ENCODE results near the gene GKN1.

The GKN1 gene

DNA sequence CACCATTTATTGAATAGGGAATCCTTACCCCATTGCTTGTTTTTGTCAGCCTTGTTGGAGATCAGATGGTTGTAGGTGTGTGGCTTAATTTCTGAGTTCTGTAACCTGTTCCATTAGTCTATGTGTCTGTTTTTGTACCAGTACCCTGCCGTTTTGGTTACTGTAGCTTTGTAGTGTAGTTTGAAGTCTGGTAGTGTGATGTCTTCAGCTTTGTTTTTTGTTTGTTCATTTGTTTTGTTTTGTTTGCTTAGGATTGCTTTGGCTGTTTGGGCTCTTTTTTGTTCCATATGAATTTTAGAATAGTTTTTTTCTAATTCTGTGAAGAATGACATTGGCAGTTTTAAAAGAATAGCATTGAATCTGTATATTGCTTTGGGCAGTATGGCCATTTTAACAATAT, 34.5 kb upstream of the GKN1 start:
- Histone ChIP-seq H3K4me2 (ENCODE audit: low read length) (no peak overlapping the region), H3K9ac (ENCODE audit: low read length) (no peak overlapping the region), H2AFZ (ENCODE audit: insufficient read depth, low read length, poor library complexity) (no peak overlapping the region), H3K14ac (ENCODE audit: low read length) (no peak overlapping the region), H2BK5ac (ENCODE audit: low read depth, low read length, poor library complexity) (no peak overlapping the region), H2BK120ac (ENCODE audit: insufficient read depth, low read length, poor library complexity) (no peak overlapping the region), H3K23ac (ENCODE audit: low read length) (no peak overlapping the region), H3K79me1 (ENCODE audit: low read length) (peaks cover 2% of the 10 kb centered on the region), H4K8ac (ENCODE audit: low read depth, low read length) (no peak overlapping the region), H3K36me3 (ENCODE audit: control insufficient read depth in 1 of 2, insufficient read depth in 2 of 2, low read length in 2 of 2) (no peaks in the 10 kb centered on the region), H3K27me3 (ENCODE audit: insufficient read depth, low read length) (no peaks in the 10 kb centered on the region), H3K27ac (ENCODE audit: low read depth, low read length) (no peak overlapping the region), H3K79me2 (ENCODE audit: control insufficient read depth, insufficient read depth, low read length, poor library complexity) (no peaks in the 10 kb centered on the region), H3K18ac (ENCODE audit: low read length) (no peak overlapping the region), H4K91ac (ENCODE audit: low read depth, low read length) (no peak overlapping the region), H3K4me3 (ENCODE audit: low read depth, low read length) (no peak overlapping the region), H3K9me3 (ENCODE audit: insufficient read depth, low read depth, low read length) (peaks cover 2% of the 10 kb centered on the region), H2AK5ac (ENCODE audit: low read length) (no peak overlapping the region), H2BK12ac (ENCODE audit: low read length) (no peak overlapping the region), H3K4ac (ENCODE audit: low read depth, low read length) (no peak overlapping the region), H3K4me1 (ENCODE audit: control insufficient read depth in 1 of 2, insufficient read depth in 2 of 2, low read length in 2 of 2) (peaks cover 0 to 5% of the 10 kb centered on the region in 2 experiments), H4K12ac (ENCODE audit: low read depth, low read length) (no peak overlapping the region)
- WGBS (ENCODE audit: extremely low coverage, insufficient coverage, insufficient read length) = no CpG with 5 or more reads among the region's 1 CpG
- DNase-seq = no peak

GRCh38 chr2:68940369-68940768, 34.1 kb upstream of the GKN1 start:
- Histone ChIP-seq H2AFZ (ENCODE audit: insufficient read depth, low read length, poor library complexity) (no peak overlapping the region), H3K4me2 (ENCODE audit: low read length) (no peak overlapping the region), H3K4ac (ENCODE audit: low read depth, low read length) (no peak overlapping the region), H2BK5ac (ENCODE audit: low read depth, low read length, poor library complexity) (no peak overlapping the region), H3K14ac (ENCODE audit: low read length) (no peak overlapping the region), H3K27me3 (ENCODE audit: insufficient read depth, low read length) (no peaks in the 10 kb centered on the region), H4K12ac (ENCODE audit: low read depth, low read length) (no peak overlapping the region), H2BK12ac (ENCODE audit: low read length) (no peak overlapping the region), H2AK5ac (ENCODE audit: low read length) (no peak overlapping the region), H3K79me2 (ENCODE audit: control insufficient read depth, insufficient read depth, low read length, poor library complexity) (no peaks in the 10 kb centered on the region), H2BK120ac (ENCODE audit: insufficient read depth, low read length, poor library complexity) (no peak overlapping the region), H3K4me3 (ENCODE audit: low read depth, low read length) (no peak overlapping the region), H3K9me3 (ENCODE audit: insufficient read depth, low read depth, low read length) (peaks cover 2% of the 10 kb centered on the region), H3K23ac (ENCODE audit: low read length) (no peak overlapping the region), H4K8ac (ENCODE audit: low read depth, low read length) (no peak overlapping the region), H3K36me3 (ENCODE audit: control insufficient read depth in 1 of 2, insufficient read depth in 2 of 2, low read length in 2 of 2) (no peaks in the 10 kb centered on the region), H3K4me1 (ENCODE audit: control insufficient read depth in 1 of 2, insufficient read depth in 2 of 2, low read length in 2 of 2) (peaks cover 0 to 5% of the 10 kb centered on the region in 2 experiments), H3K27ac (ENCODE audit: low read depth, low read length) (no peak overlapping the region), H3K9ac (ENCODE audit: low read length) (no peak overlapping the region), H3K18ac (ENCODE audit: low read length) (no peak overlapping the region), H4K91ac (ENCODE audit: low read depth, low read length) (no peak overlapping the region), H3K79me1 (ENCODE audit: low read length) (peaks cover 2% of the 10 kb centered on the region)
- no peak for DNase-seq
- WGBS (ENCODE audit: extremely low coverage, insufficient coverage, insufficient read length) = no CpG with 5 or more reads among the region's 1 CpG

DNA sequence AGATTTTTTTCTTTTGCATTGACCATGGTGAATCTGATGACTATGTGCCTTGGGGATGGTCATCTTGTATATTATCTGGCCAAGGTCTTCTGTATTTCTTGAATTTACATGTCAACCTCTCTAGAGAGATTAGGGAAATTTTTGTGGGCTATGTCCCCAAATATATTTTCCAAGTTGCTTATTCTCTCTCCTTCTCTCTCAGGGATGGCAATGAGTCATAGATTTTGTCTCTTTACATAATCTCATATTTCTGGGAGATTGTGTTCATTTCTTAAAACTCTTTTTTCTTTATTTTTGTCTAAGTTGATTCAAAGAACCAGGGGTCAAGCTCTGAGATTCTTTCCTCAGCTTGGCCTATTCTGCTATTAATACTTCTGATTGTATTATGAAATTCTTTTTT, 31.6 kb upstream of the GKN1 start:
- no peak overlapping the region for H4K12ac ChIP-seq (ENCODE audit: low read depth, low read length)
- no peak overlapping the region for H3K4ac ChIP-seq (ENCODE audit: low read depth, low read length)
- H3K27me3 ChIP-seq (ENCODE audit: insufficient read depth, low read length) = no peaks in the 10 kb centered on the region
- H3K18ac ChIP-seq (ENCODE audit: low read length) = no peak overlapping the region
- no peak overlapping the region for H2BK120ac ChIP-seq (ENCODE audit: insufficient read depth, low read length, poor library complexity)
- H3K4me3 ChIP-seq (ENCODE audit: low read depth, low read length) = no peak overlapping the region
- no peaks in the 10 kb centered on the region for H3K4me1 ChIP-seq (ENCODE audit: control insufficient read depth in 1 of 2, insufficient read depth in 2 of 2, low read length in 2 of 2)
- H3K79me2 ChIP-seq (ENCODE audit: control insufficient read depth, insufficient read depth, low read length, poor library complexity) = no peaks in the 10 kb centered on the region
- peaks cover 2% of the 10 kb centered on the region for H3K79me1 ChIP-seq (ENCODE audit: low read length)
- no peak overlapping the region for H4K91ac ChIP-seq (ENCODE audit: low read depth, low read length)
- no peak overlapping the region for H2BK12ac ChIP-seq (ENCODE audit: low read length)
- DNase-seq = no peak
- no peak overlapping the region for H2AFZ ChIP-seq (ENCODE audit: insufficient read depth, low read length, poor library complexity)
- no peak overlapping the region for H4K8ac ChIP-seq (ENCODE audit: low read depth, low read length)
- H3K4me2 ChIP-seq (ENCODE audit: low read length) = no peak overlapping the region
- H3K27ac ChIP-seq (ENCODE audit: low read depth, low read length) = no peak overlapping the region
- H3K14ac ChIP-seq (ENCODE audit: low read length) = no peak overlapping the region
- peaks cover 2% of the 10 kb centered on the region for H3K9me3 ChIP-seq (ENCODE audit: insufficient read depth, low read depth, low read length)
- no peak overlapping the region for H3K23ac ChIP-seq (ENCODE audit: low read length)
- no peaks in the 10 kb centered on the region for H3K36me3 ChIP-seq (ENCODE audit: control insufficient read depth in 1 of 2, insufficient read depth in 2 of 2, low read length in 2 of 2)
- no peak overlapping the region for H2BK5ac ChIP-seq (ENCODE audit: low read depth, low read length, poor library complexity)
- no peak overlapping the region for H3K9ac ChIP-seq (ENCODE audit: low read length)
- H2AK5ac ChIP-seq (ENCODE audit: low read length) = no peak overlapping the region

GRCh38 chr2:68943581-68944568, 30.6 kb upstream of the GKN1 start:
- H3K9ac ChIP-seq (ENCODE audit: low read length) = peak overlapping the region; percentile 4
- peak overlapping the region; percentile 30 for H3K14ac ChIP-seq (ENCODE audit: low read length)
- peak overlapping the region; percentile 13 for H3K4me2 ChIP-seq (ENCODE audit: low read length)
- H3K4me3 ChIP-seq (ENCODE audit: low read depth, low read length) = no peak overlapping the region
- H2AFZ ChIP-seq (ENCODE audit: insufficient read depth, low read length, poor library complexity) = peak overlapping the region; percentile 87
- no peak overlapping the region for H3K18ac ChIP-seq (ENCODE audit: low read length)
- no CpG with 5 or more reads among the region's 27 CpGs for WGBS (ENCODE audit: extremely low coverage, insufficient coverage, insufficient read length)
- no peaks in the 10 kb centered on the region for H3K36me3 ChIP-seq (ENCODE audit: control insufficient read depth in 1 of 2, insufficient read depth in 2 of 2, low read length in 2 of 2)
- H2AK5ac ChIP-seq (ENCODE audit: low read length) = no peak overlapping the region
- H3K4me1 ChIP-seq (ENCODE audit: control insufficient read depth in 1 of 2, insufficient read depth in 2 of 2, low read length in 2 of 2) = no peaks in the 10 kb centered on the region
- no peak overlapping the region for H3K23ac ChIP-seq (ENCODE audit: low read length)
- peaks cover 2% of the 10 kb centered on the region for H3K79me1 ChIP-seq (ENCODE audit: low read length)
- peak; percentile 42 to 92 for DNase-seq
- peaks cover 2% of the 10 kb centered on the region for H3K9me3 ChIP-seq (ENCODE audit: insufficient read depth, low read depth, low read length)
- peak overlapping the region; percentile 84 for H4K12ac ChIP-seq (ENCODE audit: low read depth, low read length)
- no peak overlapping the region for H3K27ac ChIP-seq (ENCODE audit: low read depth, low read length)
- H4K8ac ChIP-seq (ENCODE audit: low read depth, low read length) = peak overlapping the region; percentile 87
- H3K27me3 ChIP-seq (ENCODE audit: insufficient read depth, low read length) = no peaks in the 10 kb centered on the region
- no peak overlapping the region for H2BK12ac ChIP-seq (ENCODE audit: low read length)
- no peaks in the 10 kb centered on the region for H3K79me2 ChIP-seq (ENCODE audit: control insufficient read depth, insufficient read depth, low read length, poor library complexity)
- peak overlapping the region; percentile 54 for H4K91ac ChIP-seq (ENCODE audit: low read depth, low read length)
- H2BK120ac ChIP-seq (ENCODE audit: insufficient read depth, low read length, poor library complexity) = peak overlapping the region; percentile 44
- H2BK5ac ChIP-seq (ENCODE audit: low read depth, low read length, poor library complexity) = no peak overlapping the region
- no peak overlapping the region for H3K4ac ChIP-seq (ENCODE audit: low read depth, low read length)

Measured in trophoblast cell (in vitro differentiated cells and primary cell).